Naive thymus-derived CD8-positive, alpha-beta T cell (primary cell): ENCODE results near the gene OGDH. TPM values are rescaled to one million over a fixed set of nuclear protein-coding genes. Genes with fewer than 3 reads are reported as not detected.
A peak's percentile ranks its signal among the peaks of the same experiment; 100 is the strongest.

ENCODE experiments used
- ATAC-seq, 2 donors: fragments of 150-1000 bp; cut with Tn5 transposase in 1 of 2; sonication (Bioruptor Pico), chemical (Tn5 transposase) in 1 of 2; 1 replicate in 1 of 2; 2 replicates in 1 of 2; pipeline ENCODE4 v1.10.0; 2021; ENCODE audit warnings: mild to moderate bottlenecking in 2 of 2, moderate library complexity in 2 of 2
- POLR2A ChIA-PET: fragments of 350-600 bp; sonication (Branson Sonifier 250); formaldehyde crosslinking; loops from one replicate; lab custom pipeline; 2021; ENCODE audit warnings: antibody characterized with exemption; lab: Charles Lee
- DNase-seq, 10 donors: peaks; one replicate each; pipeline versions ENCODE4 v3.0.0 to v3.0.0-alpha.2; 2020 to 2022
- H3K27ac Mint-ChIP-seq, 10 donors: one replicate each; pipeline ENCODE4 v1.8.0; 2020 to 2022; ENCODE audit warnings: mild to moderate bottlenecking in 10 of 10, mixed read lengths in 10 of 10, moderate library complexity in 4 of 10, inconsistent platforms in 1 of 10
- H3K27me3 Mint-ChIP-seq, 5 donors: one replicate each; pipeline ENCODE4 v1.8.0; 2021 to 2022; ENCODE audit warnings: mixed read lengths in 5 of 5
- H3K36me3 Mint-ChIP-seq, 3 donors: one replicate each; pipeline ENCODE4 v1.8.0; 2020 to 2022; ENCODE audit warnings: mixed read lengths in 3 of 3, mild to moderate bottlenecking in 2 of 3, inconsistent platforms in 1 of 3
- H3K4me1 Mint-ChIP-seq, 4 donors: one replicate each; pipeline ENCODE4 v1.8.0; 2021 to 2022; ENCODE audit warnings: mixed read lengths in 4 of 4
- H3K4me3 Mint-ChIP-seq, 10 donors: one replicate each; pipeline ENCODE4 v1.8.0; 2020 to 2022; ENCODE audit warnings: mild to moderate bottlenecking in 10 of 10, mixed read lengths in 10 of 10, moderate library complexity in 6 of 10, inconsistent platforms in 1 of 10
- H3K9me3 Mint-ChIP-seq, 9 donors: one replicate each; pipeline ENCODE4 v1.8.0; 2020 to 2022; ENCODE audit warnings: mixed read lengths in 9 of 9, mild to moderate bottlenecking in 3 of 9, inconsistent platforms in 1 of 9, moderate library complexity in 1 of 9
- polyA plus RNA-seq, 3 donors: library from polyadenylated mRNA; unstranded; fragments of 300-500 nt; fragmentation: Illumina TruSeq; gene quantifications; one replicate each; pipeline ENCODE4 v1.2.3, GENCODE V29; 2021
- total RNA-seq, 8 experiments: library from RNA in 2 of 8; stranded (reverse) in 2 of 8; gene quantifications; one replicate each; pipeline ENCODE4 v1.2.3 and lab custom pipeline; 2021 to 2026

OGDH gene
- total and polyA plus RNA-seq, 5 experiments from 2014 or later: 23.9 to 67.5 (median 30.6) TPM

DNA sequence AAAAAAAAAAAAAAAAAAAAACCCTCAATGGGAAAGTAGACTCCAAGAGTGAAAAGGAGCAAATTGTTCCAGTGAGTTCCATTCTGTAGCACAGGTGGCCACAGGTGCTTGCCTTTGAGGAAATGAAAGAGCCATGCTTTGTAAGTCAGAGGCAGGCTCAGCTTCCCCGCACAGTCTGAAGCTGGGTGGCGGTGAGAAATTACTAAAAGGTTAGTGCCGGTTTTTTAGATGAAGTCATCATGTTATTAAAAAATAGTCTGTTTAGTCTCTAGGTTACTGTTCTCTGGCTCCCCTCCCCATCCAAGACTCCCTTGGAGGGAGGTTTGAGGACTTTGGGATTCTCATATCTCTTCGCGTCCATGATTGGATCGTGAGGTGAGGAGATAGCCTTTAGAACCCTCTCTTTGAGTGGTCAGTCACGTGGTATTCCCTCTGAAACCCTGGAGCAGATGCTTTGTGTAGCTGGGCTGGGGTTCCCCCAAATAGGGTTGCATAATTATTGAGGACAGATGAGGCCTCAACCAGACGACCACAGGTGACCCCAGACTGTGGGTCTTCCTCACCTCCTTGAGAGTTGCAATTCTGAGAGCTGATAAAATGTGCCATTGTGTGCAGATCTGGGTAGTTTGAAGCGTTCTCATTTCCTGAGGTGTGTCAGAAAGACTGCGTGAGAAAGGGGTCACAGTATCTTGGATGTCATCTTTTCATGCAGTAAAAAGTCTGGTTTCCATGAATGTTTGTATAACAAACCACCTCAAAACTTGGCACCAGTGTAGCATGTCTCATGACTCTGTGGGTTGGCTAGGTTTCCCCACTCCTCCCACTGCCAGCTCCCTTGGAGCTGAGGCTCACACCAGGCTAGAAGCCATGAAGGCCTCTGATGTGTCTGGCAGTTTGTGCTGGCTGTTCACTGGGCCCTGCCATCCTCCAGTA, 27.1 kb downstream of the OGDH start:
- no peaks in the 10 kb centered on the region for H3K27me3 Mint-ChIP-seq
- peak overlapping the region in 7 of 10 donors; percentile 11 to 62 (median 56) for H3K4me3 Mint-ChIP-seq
- ATAC-seq: peak; percentile 11 to 25
- peaks cover 0 to 5% (median 4%) of the 10 kb centered on the region in 3 donors for H3K36me3 Mint-ChIP-seq
- H3K9me3 Mint-ChIP-seq: peaks cover 0 to 6% (median 0%) of the 10 kb centered on the region in 9 donors
- peak overlapping the region; percentile 64 to 97 (median 89) for H3K27ac Mint-ChIP-seq
- H3K4me1 Mint-ChIP-seq: peaks cover 34 to 97% (median 78%) of the 10 kb centered on the region in 4 donors
- DNase-seq: peak in 4 of 10 donors; percentile 7 to 26 (median 14)
- POLR2A ChIA-PET: interaction anchor here (0.6 to 1.3 kb wide), 5 partner anchors 25 to 252 kb away, joined by 3 to 4 read pairs (median 4); partner anchors contain the start of genes OGDH and PURB

- ATAC-seq: no peak
- peak overlapping the region in 3 of 10 donors; percentile 7 to 62 (median 56) for H3K4me3 Mint-ChIP-seq
- peak overlapping the region; percentile 64 to 97 (median 90) for H3K27ac Mint-ChIP-seq
- DNase-seq: no peak
- POLR2A ChIA-PET: interaction anchor here (0.6 to 2.3 kb wide), 4 partner anchors 25 to 251 kb away, joined by 3 to 7 read pairs (median 4); partner anchors contain the start of genes H2AZ2, OGDH and PURB
- peaks cover 39 to 99% (median 80%) of the 10 kb centered on the region in 4 donors for H3K4me1 Mint-ChIP-seq
- peaks cover 0 to 5% (median 2%) of the 10 kb centered on the region in 3 donors for H3K36me3 Mint-ChIP-seq
- peaks cover 0 to 10% (median 0%) of the 10 kb centered on the region in 9 donors for H3K9me3 Mint-ChIP-seq
- H3K27me3 Mint-ChIP-seq: no peaks in the 10 kb centered on the region
Observed at GRCh38 chr7:44634187-44634838, 27.9 kb downstream of the OGDH start.

GRCh38 chr7:44634839-44635591, 28.6 kb downstream of the OGDH start:
- H3K27me3 Mint-ChIP-seq: no peaks in the 10 kb centered on the region
- DNase-seq (peak in 1 of 10 donors; percentile 12), ATAC-seq (no peak)
- peak overlapping the region; percentile 63 to 97 (median 90) for H3K27ac Mint-ChIP-seq
- peaks cover 0 to 5% (median 2%) of the 10 kb centered on the region in 3 donors for H3K36me3 Mint-ChIP-seq
- H3K9me3 Mint-ChIP-seq: peaks cover 0 to 10% (median 0%) of the 10 kb centered on the region in 9 donors
- peaks cover 41 to 99% (median 84%) of the 10 kb centered on the region in 4 donors for H3K4me1 Mint-ChIP-seq
- POLR2A ChIA-PET: interaction anchor here (0.6 to 5.1 kb wide), 5 partner anchors 28 to 213 kb away, joined by 4 to 47 read pairs (median 4); partner anchors contain the start of genes H2AZ2 and OGDH
- no peak overlapping the region for H3K4me3 Mint-ChIP-seq

GRCh38 chr7:44636041-44636584, 29.7 kb downstream of the OGDH start:
- H3K4me1 Mint-ChIP-seq: peaks cover 39 to 95% (median 82%) of the 10 kb centered on the region in 4 donors
- H3K27me3 Mint-ChIP-seq: no peaks in the 10 kb centered on the region
- no peak overlapping the region for H3K4me3 Mint-ChIP-seq
- ATAC-seq: no peak
- H3K9me3 Mint-ChIP-seq: peaks cover 0 to 10% (median 0%) of the 10 kb centered on the region in 9 donors
- H3K27ac Mint-ChIP-seq: peak overlapping the region; percentile 73 to 99 (median 97)
- DNase-seq: no peak
- POLR2A ChIA-PET: interaction anchor here (0.6 to 5.1 kb wide), 4 partner anchors 29 to 211 kb away, joined by 4 to 47 read pairs (median 6); partner anchors contain the start of genes H2AZ2 and OGDH
- H3K36me3 Mint-ChIP-seq: peaks cover 0 to 5% (median 0%) of the 10 kb centered on the region in 3 donors

GRCh38 chr7:44636926-44637325, 30.5 kb downstream of the OGDH start:
- Mint-ChIP-seq H3K9me3 (peaks cover 0 to 10% (median 0%) of the 10 kb centered on the region in 9 donors), H3K36me3 (peaks cover 0 to 3% (median 0%) of the 10 kb centered on the region in 3 donors), H3K27me3 (no peaks in the 10 kb centered on the region), H3K4me1 (peaks cover 32 to 93% (median 77%) of the 10 kb centered on the region in 4 donors), H3K27ac (peak overlapping the region; percentile 88 to 99 (median 98)), H3K4me3 (peak overlapping the region in 1 of 10 donors; percentile 1)
- no peak for DNase-seq
- POLR2A ChIA-PET: interaction anchor here (0.6 to 5.1 kb wide), 3 partner anchors 11 to 63 kb away, joined by 3 to 47 read pairs (median 5); partner anchors contain the start of genes DDX56 and OGDH
- no peak for ATAC-seq

GRCh38 chr7:44637788-44638594, 31.6 kb downstream of the OGDH start:
- Mint-ChIP-seq H3K36me3 (peaks cover 0 to 3% (median 0%) of the 10 kb centered on the region in 3 donors), H3K4me1 (peaks cover 31 to 89% (median 75%) of the 10 kb centered on the region in 4 donors), H3K9me3 (peaks cover 0 to 10% (median 0%) of the 10 kb centered on the region in 9 donors), H3K27ac (peak overlapping the region; percentile 96 to 99 (median 98)), H3K27me3 (no peaks in the 10 kb centered on the region), H3K4me3 (peak overlapping the region; percentile 31 to 94 (median 82))
- ATAC-seq (peak; percentile 81 to 91), DNase-seq (peak; percentile 25 to 87 (median 60))
- POLR2A ChIA-PET: interaction anchor here (1.6 to 5.1 kb wide), 6 partner anchors 31 to 247 kb away, joined by 4 to 47 read pairs (median 8); partner anchors contain the start of genes DDX56, OGDH, PURB and TMED4

DNA sequence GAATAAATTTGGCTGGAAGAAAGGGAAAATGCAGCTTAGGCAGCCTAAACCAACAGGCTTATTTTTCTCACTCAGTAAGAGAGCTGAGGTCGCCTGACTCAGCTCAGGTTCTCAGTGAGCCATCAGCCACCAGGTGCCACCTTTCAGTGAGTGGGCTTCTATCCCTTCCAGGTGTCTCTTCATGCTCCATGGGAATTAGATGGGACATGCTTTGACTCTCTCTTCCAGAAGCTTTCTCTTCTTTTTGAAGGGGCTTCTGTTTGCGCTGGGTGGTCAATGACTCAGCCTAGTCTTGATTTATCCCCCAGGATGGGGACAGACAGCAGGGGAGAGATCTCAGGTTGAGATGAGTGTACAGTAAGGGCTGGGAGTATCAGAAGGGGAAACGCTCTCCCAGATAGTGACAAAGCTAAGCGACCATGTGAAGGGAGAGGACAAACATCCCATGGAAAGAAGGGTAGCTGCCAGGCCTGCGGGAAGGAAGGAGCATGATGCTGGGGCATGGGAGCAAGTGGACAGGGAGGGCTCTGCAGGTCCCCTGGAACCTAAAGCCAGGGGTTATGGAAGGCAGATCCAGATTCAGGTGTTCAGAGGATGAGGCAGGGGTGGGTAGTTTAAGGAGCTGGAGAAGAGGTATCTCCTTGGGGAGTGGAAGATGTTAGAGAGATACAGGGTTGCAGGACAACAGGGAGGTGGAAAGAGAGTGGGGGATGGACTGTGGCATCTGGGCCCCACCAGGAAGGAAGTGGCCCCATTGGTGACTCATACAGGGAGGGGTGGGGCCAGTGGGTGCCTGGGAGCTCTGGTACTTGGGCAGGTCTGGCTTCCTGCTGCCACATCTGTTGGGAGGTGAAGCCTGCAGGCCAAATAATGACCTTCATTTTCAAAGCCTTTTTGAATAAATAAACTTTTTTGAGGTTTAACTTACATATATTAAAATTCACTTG, 32.5 kb downstream of the OGDH start:
- H3K36me3 Mint-ChIP-seq: peaks cover 0 to 3% (median 0%) of the 10 kb centered on the region in 3 donors
- no peaks in the 10 kb centered on the region for H3K27me3 Mint-ChIP-seq
- POLR2A ChIA-PET: interaction anchor here (1.2 to 5.1 kb wide), 9 partner anchors 8 to 246 kb away, joined by 3 to 47 read pairs (median 6); partner anchors contain the start of genes DDX56, OGDH, PURB and TMED4
- peaks cover 29 to 87% (median 68%) of the 10 kb centered on the region in 4 donors for H3K4me1 Mint-ChIP-seq
- H3K4me3 Mint-ChIP-seq: peak overlapping the region; percentile 51 to 94 (median 83)
- peaks cover 0 to 10% (median 0%) of the 10 kb centered on the region in 9 donors for H3K9me3 Mint-ChIP-seq
- DNase-seq: peak; percentile 32 to 87 (median 51)
- peak; percentile 59 to 64 for ATAC-seq
- H3K27ac Mint-ChIP-seq: peak overlapping the region; percentile 96 to 99 (median 98)

GRCh38 chr7:44639671-44640321, 33.4 kb downstream of the OGDH start:
- Mint-ChIP-seq H3K4me3 (peak overlapping the region; percentile 2 to 94 (median 82)), H3K36me3 (peaks cover 0 to 4% (median 0%) of the 10 kb centered on the region in 3 donors), H3K27ac (peak overlapping the region; percentile 96 to 99 (median 98)), H3K9me3 (peaks cover 0 to 10% (median 0%) of the 10 kb centered on the region in 9 donors), H3K4me1 (peaks cover 27 to 78% (median 62%) of the 10 kb centered on the region in 4 donors), H3K27me3 (no peaks in the 10 kb centered on the region)
- DNase-seq (no peak), ATAC-seq (no peak)
- POLR2A ChIA-PET: interaction anchor here (0.6 to 5.1 kb wide), 9 partner anchors 9 to 245 kb away, joined by 3 to 47 read pairs (median 6); partner anchors contain the start of genes OGDH, PURB and TMED4

GRCh38 chr7:44643206-44643605, 36.8 kb downstream of the OGDH start:
- peaks cover 18 to 44% (median 35%) of the 10 kb centered on the region in 4 donors for H3K4me1 Mint-ChIP-seq
- H3K27ac Mint-ChIP-seq: peak overlapping the region in 5 of 10 donors; percentile 20 to 67 (median 48)
- H3K36me3 Mint-ChIP-seq: peaks cover 0 to 11% (median 10%) of the 10 kb centered on the region in 3 donors
- ATAC-seq (no peak), DNase-seq (no peak)
- H3K4me3 Mint-ChIP-seq: no peak overlapping the region
- H3K27me3 Mint-ChIP-seq: no peaks in the 10 kb centered on the region
- peaks cover 0 to 7% (median 0%) of the 10 kb centered on the region in 9 donors for H3K9me3 Mint-ChIP-seq
- POLR2A ChIA-PET: interaction anchor here (0.7 kb wide), 1 partner anchor 34 kb away, joined by 5 read pairs; no protein-coding TSS in a partner anchor
